Measurements from ENCODE around the gene CDC37L1. TPM values are rescaled to one million over a fixed set of nuclear protein-coding genes. Genes with fewer than 3 reads are reported as not detected.

CDC37L1 gene
- polyA plus RNA-seq, 1 of the 3 experiments (the other 2 are of a cell fraction), result 6.5 TPM

GRCh38 chr9:4742246-4742645 lies 62.9 kb downstream of the CDC37L1 start (continued):
- TF ChIP-seq, protein P1, sequence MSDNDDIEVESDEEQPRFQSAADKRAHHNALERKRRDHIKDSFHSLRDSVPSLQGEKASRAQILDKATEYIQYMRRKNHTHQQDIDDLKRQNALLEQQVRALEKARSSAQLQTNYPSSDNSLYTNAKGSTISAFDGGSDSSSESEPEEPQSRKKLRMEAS (IDR thresholded peaks at IDR 0.05; ENCODE audit: low read depth), result no peak
- TF ChIP-seq GATA2 (CRISPR knock-in tag; IDR thresholded peaks at IDR 0.05) (no peak), MEF2A (IDR thresholded peaks at IDR 0.05; ENCODE audit: borderline replicate concordance, low read depth) (no peak), NFIC (IDR thresholded peaks at IDR 0.05; ENCODE audit: borderline replicate concordance) (no peak), EZH2phosphoT487 (IDR thresholded peaks at IDR 0.05; ENCODE audit: borderline replicate concordance, low read depth) (no peak), TCF12 (IDR thresholded peaks at IDR 0.05) (no peak)

GRCh38 chr9:4743131-4743875 lies 63.9 kb downstream of the CDC37L1 start:
- peaks cover 5 to 13% of the 10 kb centered on the region in 2 experiments; a peak in 2 of 4 replicates for H3K4me1 ChIP-seq (ENCODE audit: control insufficient read depth in 1 of 2, insufficient read depth in 2 of 2, low read depth in 1 of 2, low read length in 1 of 2)
- WGBS (ENCODE audit: low lambda C conversion rate), result 79% methylated on average over 5 of the region's 5 CpGs
- 0 out of 4 replicates have a peak overlapping the region, but pooled peaks of 1 of the 2 experiments have one; percentile 2 for H3K27ac ChIP-seq (ENCODE audit: low read depth in 2 of 2, low read length in 1 of 2)
- H3K36me3 ChIP-seq (replicated peaks in 1 of 2; ENCODE audit: control insufficient read depth in 1 of 2, insufficient read depth in 2 of 2, low read length in 1 of 2), result peaks cover 0 to 2% of the 10 kb centered on the region in 2 experiments
- H3K9me2 ChIP-seq, result no peaks in the 10 kb centered on the region
- TF ChIP-seq YY1 (IDR thresholded peaks at IDR 0.05; ENCODE audit: low read depth) (no peak), FOXJ3 (CRISPR knock-in tag; IDR thresholded peaks at IDR 0.05) (no peak), REST (IDR thresholded peaks at IDR 0.05; ENCODE audit: low read depth, low read length) (no peak), MXI1 (IDR thresholded peaks at IDR 0.05; ENCODE audit: low read depth, low read length) (no peak), JUND (IDR thresholded peaks at IDR 0.05) (no peak), NRF1 (IDR thresholded peaks at IDR 0.05; ENCODE audit: low read depth, low read length) (no peak), CHD2 (IDR thresholded peaks at IDR 0.05; ENCODE audit: low read length, partially characterized antibody) (no peak), ELF1 (IDR thresholded peaks at IDR 0.05) (no peak), RAD21 (IDR thresholded peaks at IDR 0.05; ENCODE audit: low read length) (no peak), SMC3 (IDR thresholded peaks at IDR 0.05; ENCODE audit: low read depth, low read length) (no peak)
- TF ChIP-seq, protein P2, sequence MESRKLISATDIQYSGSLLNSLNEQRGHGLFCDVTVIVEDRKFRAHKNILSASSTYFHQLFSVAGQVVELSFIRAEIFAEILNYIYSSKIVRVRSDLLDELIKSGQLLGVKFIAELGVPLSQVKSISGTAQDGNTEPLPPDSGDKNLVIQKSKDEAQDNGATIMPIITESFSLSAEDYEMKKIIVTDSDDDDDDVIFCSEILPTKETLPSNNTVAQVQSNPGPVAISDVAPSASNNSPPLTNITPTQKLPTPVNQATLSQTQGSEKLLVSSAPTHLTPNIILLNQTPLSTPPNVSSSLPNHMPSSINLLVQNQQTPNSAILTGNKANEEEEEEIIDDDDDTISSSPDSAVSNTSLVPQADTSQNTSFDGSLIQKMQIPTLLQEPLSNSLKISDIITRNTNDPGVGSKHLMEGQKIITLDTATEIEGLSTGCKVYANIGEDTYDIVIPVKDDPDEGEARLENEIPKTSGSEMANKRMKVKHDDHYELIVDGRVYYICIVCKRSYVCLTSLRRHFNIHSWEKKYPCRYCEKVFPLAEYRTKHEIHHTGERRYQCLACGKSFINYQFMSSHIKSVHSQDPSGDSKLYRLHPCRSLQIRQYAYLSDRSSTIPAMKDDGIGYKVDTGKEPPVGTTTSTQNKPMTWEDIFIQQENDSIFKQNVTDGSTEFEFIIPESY (IDR thresholded peaks at IDR 0.05; ENCODE audit: borderline replicate concordance, low read depth), result no peak
- TF ChIP-seq, protein P1 (IDR thresholded peaks at IDR 0.05; ENCODE audit: low read depth), result no peak
- POLR2A ChIA-PET, result interaction anchor here (1.3 kb wide), 1 partner anchor 49 kb away, joined by 3 read pairs; the partner anchor contains the start of gene RCL1
- no peaks in the 10 kb centered on the region; the same call in 1 of the 2 replicates for H4K20me1 ChIP-seq (ENCODE audit: insufficient read depth)
- H3K4me3 ChIP-seq (ENCODE audit: low read depth in 2 of 2, low read length in 1 of 2), result 0 out of 4 replicates have a peak overlapping the region, but pooled peaks of 1 of the 2 experiments have one; percentile 5
- H3K9ac ChIP-seq, result no peak overlapping the region
- H2AFZ ChIP-seq (ENCODE audit: low read depth), result no peak overlapping the region
- peaks cover 21% of the 10 kb centered on the region for H3K79me2 ChIP-seq (ENCODE audit: insufficient read depth)
- CTCF ChIA-PET, result interaction anchor here (2.6 kb wide), 1 partner anchor 16 kb away, joined by 11 read pairs; no protein-coding TSS in a partner anchor
- DNase-seq, result no peak
- no peaks in the 10 kb centered on the region for H3K27me3 ChIP-seq (ENCODE audit: insufficient read depth)
- H3F3A ChIP-seq (replicated peaks; ENCODE audit: insufficient read depth), result peaks cover 17% of the 10 kb centered on the region
- no peak overlapping the region for H3K4me2 ChIP-seq
- H3K9me3 ChIP-seq, result no peaks in the 10 kb centered on the region
